SK-N-SH treated with all-trans-retinoic acid at 6 μM for 48 hours (cell line): Measurements from ENCODE around the gene ANKRD7.

ENCODE experiments used
- TCF4 ChIP-seq: fragments of 250-450 bp; sonication (Bioruptor Pico); IDR thresholded peaks from 2 replicates; pipeline ENCODE4 v1.8.0; 2021; ENCODE audit warnings: mild to moderate bottlenecking, moderate library complexity, borderline replicate concordance
- TF ChIP-seq, protein P1 (sequence below): fragments of 250-450 bp; sonication (Bioruptor Pico); IDR thresholded peaks from 2 replicates; pipeline ENCODE4 v1.5.0; 2020; ENCODE audit warnings: mild to moderate bottlenecking, moderate library complexity
- TF ChIP-seq, protein P2 (sequence below): fragments of 250-450 bp; sonication (Bioruptor Pico); IDR thresholded peaks from 2 replicates; pipeline ENCODE4 v1.5.1; 2021; ENCODE audit warnings: mild to moderate bottlenecking, moderate library complexity
- TF ChIP-seq, protein P3 (sequence below): fragments of 250-450 bp; sonication (Bioruptor Pico); IDR thresholded peaks from 2 replicates; pipeline ENCODE4 v1.5.1; 2020; ENCODE audit warnings: low read depth, mild to moderate bottlenecking, moderate library complexity

DNA sequence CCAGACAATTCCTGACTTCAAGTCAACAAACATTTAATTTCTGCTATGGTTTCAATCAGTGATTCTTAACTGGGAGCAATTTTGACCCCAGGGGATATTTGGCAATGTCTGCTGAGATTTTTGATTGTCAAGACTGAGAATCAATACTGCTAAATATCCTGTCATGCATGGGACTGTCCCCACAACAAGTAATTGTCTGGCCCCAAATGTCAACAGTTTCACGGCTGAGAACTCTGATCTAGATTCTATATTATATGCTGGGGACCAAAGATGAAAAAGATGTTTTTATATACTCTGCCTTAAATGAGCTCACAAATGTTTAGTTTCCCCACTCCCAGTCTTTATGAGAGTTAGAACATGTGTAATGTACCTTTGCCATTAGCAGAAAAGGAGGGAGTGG lies 19.2 kb downstream of the ANKRD7 start:
- TF ChIP-seq, protein P1, sequence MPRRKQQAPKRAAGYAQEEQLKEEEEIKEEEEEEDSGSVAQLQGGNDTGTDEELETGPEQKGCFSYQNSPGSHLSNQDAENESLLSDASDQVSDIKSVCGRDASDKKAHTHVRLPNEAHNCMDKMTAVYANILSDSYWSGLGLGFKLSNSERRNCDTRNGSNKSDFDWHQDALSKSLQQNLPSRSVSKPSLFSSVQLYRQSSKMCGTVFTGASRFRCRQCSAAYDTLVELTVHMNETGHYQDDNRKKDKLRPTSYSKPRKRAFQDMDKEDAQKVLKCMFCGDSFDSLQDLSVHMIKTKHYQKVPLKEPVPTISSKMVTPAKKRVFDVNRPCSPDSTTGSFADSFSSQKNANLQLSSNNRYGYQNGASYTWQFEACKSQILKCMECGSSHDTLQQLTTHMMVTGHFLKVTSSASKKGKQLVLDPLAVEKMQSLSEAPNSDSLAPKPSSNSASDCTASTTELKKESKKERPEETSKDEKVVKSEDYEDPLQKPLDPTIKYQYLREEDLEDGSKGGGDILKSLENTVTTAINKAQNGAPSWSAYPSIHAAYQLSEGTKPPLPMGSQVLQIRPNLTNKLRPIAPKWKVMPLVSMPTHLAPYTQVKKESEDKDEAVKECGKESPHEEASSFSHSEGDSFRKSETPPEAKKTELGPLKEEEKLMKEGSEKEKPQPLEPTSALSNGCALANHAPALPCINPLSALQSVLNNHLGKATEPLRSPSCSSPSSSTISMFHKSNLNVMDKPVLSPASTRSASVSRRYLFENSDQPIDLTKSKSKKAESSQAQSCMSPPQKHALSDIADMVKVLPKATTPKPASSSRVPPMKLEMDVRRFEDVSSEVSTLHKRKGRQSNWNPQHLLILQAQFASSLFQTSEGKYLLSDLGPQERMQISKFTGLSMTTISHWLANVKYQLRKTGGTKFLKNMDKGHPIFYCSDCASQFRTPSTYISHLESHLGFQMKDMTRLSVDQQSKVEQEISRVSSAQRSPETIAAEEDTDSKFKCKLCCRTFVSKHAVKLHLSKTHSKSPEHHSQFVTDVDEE (CRISPR knock-in tag), result no peak
- TF ChIP-seq, protein P2, sequence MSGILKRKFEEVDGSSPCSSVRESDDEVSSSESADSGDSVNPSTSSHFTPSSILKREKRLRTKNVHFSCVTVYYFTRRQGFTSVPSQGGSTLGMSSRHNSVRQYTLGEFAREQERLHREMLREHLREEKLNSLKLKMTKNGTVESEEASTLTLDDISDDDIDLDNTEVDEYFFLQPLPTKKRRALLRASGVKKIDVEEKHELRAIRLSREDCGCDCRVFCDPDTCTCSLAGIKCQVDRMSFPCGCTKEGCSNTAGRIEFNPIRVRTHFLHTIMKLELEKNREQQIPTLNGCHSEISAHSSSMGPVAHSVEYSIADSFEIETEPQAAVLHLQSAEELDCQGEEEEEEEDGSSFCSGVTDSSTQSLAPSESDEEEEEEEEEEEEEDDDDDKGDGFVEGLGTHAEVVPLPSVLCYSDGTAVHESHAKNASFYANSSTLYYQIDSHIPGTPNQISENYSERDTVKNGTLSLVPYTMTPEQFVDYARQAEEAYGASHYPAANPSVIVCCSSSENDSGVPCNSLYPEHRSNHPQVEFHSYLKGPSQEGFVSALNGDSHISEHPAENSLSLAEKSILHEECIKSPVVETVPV (CRISPR knock-in tag), result no peak
- TF ChIP-seq, protein P3, sequence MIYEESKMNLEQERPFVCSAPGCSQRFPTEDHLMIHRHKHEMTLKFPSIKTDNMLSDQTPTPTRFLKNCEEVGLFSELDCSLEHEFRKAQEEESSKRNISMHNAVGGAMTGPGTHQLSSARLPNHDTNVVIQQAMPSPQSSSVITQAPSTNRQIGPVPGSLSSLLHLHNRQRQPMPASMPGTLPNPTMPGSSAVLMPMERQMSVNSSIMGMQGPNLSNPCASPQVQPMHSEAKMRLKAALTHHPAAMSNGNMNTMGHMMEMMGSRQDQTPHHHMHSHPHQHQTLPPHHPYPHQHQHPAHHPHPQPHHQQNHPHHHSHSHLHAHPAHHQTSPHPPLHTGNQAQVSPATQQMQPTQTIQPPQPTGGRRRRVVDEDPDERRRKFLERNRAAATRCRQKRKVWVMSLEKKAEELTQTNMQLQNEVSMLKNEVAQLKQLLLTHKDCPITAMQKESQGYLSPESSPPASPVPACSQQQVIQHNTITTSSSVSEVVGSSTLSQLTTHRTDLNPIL, result no peak
- no peak for TF ChIP-seq TCF4 (CRISPR knock-in tag)
